CD1c-positive myeloid dendritic cell (primary cell): ENCODE data around the gene EID1.
"Not testable (repeated sequence)": the region's sequence is repeated elsewhere in the genome, so short reads cannot be mapped to it uniquely, and the experiment has no call there.

Experiments used
- DNase-seq: peaks from one replicate; pipeline ENCODE4 v3.0.0-alpha.2; 2016; ENCODE audit errors: extremely low spot score

EID1 gene, protein sequence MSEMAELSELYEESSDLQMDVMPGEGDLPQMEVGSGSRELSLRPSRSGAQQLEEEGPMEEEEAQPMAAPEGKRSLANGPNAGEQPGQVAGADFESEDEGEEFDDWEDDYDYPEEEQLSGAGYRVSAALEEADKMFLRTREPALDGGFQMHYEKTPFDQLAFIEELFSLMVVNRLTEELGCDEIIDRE

DNA sequence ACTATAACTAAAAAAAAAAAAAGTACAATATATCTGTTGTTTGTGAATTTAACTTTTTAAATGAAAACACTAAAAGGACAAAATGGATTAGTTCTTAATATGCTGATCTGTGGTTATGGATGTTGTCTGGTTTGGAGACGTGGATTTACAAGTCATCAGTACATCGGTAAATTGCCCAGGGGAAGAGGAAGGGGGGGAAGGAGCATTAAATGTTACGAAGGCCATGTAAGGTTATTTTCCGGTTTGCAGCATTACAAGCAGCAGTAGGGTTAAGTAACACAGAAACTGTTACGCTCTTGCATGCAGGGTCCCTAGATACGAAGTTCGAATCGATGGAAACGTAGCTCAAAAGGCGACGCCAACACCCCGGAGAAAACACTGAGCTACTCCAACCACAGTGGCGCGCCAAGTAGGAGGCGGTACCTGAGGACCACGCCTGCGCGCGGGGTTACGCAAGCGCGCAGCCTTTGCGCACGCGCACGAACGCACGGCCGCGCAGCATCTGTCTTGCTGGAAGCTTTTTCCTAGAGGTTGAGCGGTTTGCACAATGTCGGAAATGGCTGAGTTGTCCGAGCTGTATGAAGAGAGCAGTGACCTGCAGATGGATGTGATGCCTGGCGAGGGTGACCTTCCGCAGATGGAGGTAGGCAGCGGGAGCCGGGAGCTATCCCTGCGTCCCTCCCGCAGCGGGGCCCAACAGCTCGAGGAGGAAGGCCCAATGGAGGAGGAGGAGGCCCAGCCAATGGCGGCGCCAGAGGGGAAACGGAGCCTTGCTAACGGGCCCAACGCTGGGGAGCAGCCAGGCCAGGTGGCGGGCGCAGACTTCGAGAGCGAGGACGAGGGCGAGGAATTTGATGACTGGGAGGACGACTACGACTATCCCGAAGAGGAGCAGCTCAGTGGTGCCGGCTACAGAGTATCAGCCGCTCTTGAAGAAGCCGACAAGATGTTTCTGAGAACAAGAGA lies at the start of gene EID1:
EID1 (plus strand) TSS at position 505 of the 966 bp plus-strand sequence; CDS start at position 548, 43 bp downstream.
- peak; percentile 98 for DNase-seq

DNA sequence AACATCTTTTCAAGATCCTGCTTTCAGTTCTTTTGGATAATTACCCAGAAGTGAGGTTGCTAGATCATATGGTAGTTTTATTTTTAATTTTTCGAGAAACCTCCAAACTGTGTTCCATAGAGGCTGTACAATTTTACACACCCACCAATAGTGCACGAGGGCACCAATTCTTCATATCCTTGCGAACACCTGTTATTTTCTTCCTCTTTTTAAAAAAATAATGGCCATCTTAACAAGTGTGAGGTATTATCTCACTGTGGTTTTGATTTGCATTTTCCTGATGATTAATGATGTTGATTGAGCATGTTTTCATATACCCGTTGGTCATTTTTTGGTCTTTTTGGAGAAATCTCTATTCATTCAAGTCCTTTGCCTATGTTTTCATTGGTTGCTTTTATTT lies 49.5 kb upstream of the EID1 start:
- DNase-seq: no peak

DNA sequence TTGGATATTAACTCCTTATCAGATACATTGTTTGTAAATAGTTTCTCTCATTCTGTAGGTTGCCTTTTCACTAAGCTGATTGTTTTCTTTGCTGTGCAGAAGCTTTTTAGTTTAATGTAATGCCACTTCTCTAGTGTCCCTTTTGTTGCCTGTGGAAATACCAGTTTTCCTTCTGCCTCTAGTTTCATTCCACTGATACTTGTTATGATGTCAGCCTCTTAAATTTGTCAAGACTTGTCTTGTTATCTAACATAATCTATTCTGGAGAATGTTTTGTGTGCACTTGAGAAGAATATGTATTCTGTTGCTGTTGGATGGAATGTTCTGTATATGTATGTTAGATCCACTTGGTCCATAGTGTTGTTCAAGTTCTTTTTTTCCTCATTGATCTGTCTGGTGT lies 49.0 kb upstream of the EID1 start:
- no peak for DNase-seq

DNA sequence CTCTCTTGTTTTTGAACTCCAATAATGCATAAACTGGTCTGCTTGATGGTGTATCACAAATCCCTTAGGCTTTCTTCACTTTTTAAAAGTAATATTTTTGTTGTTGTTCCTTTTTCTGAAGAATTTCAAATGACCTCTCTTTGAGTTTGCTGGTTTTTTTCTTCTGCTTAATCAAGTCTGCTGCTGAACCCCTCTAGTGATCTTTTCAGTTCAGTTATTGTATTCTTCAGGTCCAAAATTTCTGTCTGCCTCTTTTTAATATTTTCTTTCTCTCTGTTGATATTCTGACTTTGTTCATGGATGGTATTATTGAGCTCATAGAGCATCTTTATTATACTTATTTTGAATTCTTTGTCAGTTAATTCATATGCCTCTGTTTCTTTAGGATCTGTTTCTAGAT lies 45.3 kb upstream of the EID1 start:
- no peak for DNase-seq

DNA sequence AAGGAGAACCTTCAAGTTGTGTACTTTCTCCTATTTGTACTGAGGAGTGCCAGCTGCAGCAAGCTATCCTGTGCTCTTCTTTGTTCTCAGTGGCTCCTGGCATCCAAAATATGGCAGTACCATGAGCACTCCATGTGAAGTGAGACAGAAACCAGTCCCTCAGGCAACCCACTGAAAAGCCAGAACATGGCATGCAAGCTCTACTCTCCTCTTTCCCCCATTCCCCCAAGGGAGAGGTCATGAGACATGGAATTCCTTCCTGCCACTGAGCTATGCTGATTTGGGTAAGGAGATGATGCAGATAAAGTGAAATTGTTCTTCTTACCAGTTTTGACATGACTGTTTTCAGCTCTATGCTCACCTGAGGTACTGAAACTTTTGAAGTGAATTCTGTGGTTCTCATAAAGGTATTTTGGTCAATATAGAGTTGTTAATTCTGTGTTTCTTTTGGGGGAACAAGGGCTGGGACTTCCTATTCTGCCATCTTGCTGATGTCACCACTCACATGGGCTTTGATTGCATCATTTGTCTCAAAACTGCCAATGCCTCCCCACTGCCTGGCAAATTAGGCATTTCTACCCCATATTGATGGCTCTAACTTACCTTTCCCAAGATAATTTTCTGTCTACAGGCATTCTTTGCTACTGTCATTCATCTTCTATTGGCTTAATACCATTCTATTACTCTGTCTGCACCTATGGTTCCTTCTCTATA lies 44.3 kb upstream of the EID1 start:
- no peak for DNase-seq

DNA sequence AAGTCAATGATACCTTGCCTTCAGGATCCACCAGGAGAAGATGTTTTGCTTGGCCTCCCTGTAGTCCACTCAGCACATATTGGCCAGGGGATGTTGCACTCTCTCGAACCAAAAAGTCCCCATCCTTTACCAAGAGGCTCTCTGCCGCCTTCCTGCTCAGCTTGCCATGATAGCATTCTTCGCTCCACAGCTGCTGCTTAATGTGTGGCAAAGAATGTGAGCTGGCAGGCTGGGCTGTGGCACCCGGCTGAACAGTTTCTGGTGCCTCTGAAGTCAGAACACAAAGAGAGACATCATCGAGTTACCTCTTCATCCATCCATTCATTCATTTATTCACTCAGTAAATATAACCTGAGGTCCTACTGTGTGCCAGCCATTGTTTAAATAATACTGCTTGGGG lies 43.2 kb upstream of the EID1 start:
- DNase-seq: no peak

DNA sequence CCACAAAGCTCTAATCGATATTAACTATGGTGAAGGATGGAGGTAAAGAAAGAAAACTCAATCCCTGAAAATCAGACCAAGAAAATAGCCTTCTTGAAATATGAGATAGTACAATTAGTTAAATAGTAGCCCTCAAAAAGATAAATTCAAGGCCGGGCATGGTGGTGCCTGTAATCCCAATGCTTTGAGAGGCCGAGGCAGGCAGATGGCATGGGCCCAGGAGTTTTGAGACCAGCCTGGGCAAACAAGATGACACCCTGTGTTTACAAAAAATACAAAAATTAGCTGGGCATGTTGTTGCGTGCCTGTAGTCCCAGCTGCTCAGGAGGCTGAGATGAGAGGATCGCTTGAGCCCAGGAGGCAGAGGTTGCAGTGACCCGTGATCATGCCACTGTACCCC lies 35.4 kb upstream of the EID1 start:
- DNase-seq: no peak

DNA sequence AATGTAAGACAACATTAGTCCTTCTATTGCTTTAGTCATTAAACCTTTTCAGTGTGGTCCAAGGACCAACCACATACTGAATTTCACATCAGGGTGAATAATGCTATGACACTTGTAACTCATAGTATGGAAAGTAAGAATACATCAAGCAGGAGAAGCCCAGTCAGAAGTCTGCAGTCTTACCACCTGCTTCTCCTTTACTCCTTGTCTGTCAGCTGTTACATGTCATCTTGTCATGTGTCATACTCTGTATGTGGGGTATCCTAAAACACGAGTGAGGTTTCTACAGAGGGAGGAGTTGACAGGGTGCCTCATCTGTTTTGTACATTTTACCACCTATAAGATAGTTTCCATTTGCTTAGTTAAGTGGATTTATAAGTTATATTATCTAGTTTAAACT lies 32.8 kb upstream of the EID1 start:
- DNase-seq: no peak

DNA sequence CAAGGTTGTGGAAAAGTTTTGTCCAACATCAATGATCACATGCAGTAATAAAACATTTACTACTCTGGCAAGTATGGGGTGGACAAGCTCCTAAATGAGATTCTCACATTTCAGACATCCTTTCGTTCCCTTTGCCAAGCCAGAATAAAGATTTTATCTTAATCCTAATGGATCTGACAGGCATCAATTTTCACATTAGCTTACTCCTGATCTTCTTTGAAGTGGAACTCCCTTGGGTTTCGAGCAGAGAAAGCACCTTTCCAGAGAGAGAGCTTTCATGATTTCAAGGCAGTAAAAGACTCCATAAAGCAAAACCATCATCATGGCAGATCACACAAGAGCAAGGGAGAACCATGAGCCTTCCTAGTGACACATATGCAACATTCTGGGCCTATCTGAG lies 27.3 kb upstream of the EID1 start:
- DNase-seq: no peak

DNA sequence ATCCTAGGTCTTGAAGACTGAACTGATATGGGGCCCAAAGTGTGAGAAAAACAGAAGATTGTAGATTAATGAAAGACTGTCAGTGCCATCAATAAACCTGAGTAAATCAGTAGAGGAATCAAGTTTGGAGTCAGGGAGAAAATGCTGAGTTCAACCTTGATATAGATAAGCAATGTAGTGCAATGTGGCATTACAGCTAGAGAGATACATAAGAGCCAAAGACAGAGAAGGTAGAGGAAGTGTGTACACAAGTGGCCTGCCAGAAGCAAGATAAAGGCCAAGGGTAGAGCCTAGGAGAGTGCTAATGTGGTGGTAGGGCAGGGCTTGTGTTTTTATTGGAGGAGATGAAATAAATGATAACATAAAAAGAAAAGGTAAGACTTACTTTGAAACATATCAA lies 26.0 kb upstream of the EID1 start:
- no peak for DNase-seq

DNA sequence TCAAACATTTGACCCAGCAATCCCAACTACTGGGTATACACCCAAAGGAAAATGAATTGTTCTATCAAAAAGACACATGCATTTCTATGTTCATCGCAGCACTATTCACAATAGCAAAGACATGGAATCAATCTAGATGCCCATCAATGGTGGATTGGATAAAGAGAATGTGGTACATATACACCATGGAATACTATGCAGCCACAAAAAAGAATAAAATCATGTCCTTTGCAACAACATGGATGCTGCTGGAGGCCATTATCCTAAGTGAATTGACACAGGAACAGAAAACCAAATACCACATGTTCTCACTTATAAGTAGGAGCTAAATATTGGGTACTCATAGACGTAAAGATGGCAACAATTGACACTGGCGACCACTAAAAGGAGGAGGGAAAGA lies 23.5 kb upstream of the EID1 start:
- DNase-seq: not testable (repeated sequence)

DNA sequence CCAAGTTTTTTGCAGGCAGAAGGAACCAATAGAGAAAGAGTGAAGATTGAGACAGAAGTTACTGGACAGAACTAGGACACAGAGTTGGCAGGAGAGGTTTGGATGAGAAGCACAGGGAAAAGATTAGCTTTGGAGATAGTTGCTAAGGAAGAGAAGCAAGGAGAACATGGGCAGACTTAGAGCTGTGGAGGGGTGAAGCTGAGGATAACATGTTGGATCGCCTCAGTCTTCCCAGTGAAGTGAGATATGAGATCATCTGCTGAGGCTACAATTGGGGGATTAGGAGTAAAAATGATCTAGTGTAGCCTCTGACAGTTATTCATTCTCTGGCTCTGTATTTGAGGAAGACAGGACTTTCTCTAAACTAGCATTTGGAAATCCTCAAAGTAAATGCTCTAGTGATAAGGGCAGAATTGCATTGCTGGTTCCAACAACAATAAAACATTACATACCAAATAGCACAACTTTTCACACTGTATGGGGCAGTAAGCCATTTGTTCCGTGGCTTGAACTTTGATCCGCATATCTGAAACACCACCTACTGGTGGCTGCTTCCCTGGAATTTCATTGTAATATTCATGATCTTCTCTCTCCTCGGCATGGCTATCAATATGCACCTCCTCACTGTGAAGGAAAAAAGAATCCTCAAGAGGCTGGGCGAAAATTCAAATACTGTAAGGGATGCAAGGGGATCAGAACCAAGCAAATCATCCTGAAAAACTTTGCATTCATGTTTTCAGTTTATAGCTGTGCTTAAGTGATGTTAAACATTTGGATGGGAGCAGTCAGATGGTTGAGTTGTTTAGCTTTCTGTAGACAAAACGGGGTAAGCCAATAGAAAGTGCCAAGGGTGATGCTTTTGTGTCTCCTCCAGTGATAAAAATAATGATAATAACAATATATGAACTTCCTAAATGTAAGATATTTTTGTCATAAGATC lies 22.2 kb upstream of the EID1 start:
- DNase-seq: no peak

DNA sequence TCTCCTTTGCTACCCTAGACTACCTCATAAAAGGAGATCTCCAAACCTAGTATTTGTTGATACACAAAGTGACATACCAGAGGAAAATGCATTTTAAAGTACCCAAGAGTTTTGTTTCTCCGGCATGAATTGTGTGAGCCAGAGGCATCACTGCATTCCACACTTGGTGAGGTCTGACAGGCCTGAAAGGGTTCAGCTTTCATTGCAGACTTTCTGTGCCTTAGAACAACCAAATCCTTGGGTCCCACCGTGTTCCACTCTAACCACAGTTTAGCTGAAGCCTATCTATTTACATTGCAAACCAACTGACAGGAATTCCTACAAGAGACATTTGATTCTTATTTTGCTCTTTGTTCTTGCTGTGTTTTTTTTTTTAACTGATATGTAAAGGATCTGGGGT lies 21.0 kb upstream of the EID1 start:
- DNase-seq: no peak

DNA sequence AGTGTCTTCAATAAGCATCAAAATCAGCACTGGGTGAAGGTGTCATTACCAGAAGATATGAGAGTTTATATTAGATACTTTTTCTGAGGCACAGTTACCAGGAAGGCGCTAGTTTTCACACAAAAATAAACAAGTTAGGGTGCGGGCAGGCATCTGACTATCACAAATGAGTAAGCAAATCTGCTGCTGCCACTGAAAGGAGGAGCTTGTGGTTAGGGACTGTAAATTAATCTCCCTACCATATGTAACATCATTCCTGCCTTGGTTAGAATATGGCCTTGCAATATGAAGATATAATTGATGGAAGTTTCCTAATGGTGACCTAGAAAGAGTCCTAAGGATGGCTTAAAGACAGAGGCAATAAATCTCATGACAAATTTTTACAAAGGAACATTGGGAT lies 19.5 kb upstream of the EID1 start:
- no peak for DNase-seq

DNA sequence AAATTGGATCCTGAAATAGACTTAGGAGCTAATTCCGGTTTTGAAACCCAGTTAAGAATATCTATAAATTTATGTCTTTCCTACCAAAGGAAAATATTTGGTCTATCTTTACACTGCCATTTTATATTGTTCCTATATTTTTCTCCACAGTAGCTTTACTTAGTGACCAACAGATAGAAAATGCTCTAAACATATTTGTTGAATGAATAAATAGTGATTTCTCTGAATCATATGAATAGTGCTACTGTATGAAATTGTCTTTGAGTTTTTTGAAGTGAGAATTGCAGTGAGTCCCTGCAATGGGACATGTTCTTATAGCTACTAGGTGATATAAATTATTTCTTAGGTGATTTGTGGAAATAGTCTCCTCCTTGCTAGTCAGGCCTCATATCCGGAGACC lies 18.5 kb upstream of the EID1 start:
- DNase-seq: no peak

DNA sequence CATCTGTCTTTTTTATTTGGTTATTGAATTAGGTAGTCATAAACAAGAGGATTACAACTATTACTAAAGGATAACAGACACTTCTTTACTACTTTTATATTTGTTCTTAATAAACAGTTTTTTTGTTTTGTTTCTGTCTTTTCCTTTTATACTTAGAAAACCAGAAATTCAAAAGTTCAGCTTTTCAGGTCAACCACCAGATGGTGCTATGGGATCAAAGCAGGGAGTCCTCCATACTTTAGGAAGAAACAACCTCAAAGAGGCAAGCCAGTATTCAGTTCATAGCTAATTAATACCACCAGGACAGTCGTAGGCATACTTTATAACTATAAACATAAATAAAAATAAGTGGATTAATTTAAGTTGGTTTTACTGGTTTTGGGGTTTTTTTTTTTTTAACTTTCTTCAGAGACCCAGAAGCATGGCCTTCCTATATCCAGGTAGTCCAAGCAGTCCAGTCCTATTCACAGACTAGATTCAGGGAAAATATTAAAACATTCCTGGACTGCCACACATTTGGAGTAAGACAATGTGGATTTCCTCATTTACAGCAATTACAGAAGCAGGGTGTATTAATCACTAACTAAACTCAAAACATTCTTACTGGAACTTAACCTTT lies 16.0 kb upstream of the EID1 start:
- DNase-seq: peak; percentile 76

DNA sequence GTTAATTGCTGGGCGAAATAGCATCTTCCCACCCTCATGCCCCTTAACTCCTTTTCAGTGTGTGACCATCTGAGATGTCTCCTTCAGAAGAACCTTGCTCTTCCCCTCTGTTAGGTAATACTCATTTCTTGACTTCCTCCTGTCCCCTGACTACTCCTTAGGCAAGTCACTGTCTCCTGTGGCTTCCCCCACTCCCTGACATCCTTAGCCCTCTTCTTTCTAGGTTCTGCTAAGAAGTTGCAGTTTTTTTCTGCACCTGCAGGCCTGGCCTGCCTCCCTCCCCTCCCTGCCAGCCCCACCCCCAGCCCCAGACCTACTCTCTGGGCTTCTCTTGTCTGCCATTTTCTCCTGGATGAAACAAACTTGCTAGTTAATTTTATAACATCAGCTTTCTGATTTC lies 15.2 kb upstream of the EID1 start:
- DNase-seq: peak; percentile 7

DNA sequence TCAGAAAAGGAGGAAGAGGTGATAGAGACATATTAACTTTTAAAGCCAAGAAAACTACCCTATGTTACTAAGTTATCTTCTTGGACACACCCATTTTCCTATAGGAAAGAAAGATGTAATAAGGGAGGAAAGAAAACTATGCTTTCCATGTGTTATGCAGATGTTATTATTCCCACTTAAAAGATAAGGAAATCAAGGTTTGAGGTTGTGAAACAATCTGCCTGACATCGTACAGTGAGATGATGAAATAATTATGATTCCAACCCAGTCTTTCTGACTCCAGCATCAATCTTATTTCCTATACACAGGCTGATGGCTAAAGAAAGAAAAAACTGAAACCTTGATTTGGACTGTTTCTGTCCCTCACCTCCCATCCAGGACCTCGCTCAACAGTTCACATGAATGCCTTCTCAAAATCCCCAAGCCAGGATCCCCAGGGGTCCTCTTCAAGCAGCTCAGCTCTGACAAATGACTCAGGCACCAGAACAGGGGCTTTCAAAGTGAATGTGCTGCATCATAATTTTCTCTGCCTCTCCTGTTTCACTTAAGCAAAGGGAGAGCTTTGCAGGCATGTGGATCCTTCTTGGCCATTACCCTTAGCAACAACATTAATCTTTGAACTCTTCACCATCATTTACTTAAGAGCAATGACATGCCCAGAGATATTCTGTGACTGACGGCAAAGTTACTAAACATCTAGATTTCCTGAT lies 12.4 kb upstream of the EID1 start:
- no peak for DNase-seq

DNA sequence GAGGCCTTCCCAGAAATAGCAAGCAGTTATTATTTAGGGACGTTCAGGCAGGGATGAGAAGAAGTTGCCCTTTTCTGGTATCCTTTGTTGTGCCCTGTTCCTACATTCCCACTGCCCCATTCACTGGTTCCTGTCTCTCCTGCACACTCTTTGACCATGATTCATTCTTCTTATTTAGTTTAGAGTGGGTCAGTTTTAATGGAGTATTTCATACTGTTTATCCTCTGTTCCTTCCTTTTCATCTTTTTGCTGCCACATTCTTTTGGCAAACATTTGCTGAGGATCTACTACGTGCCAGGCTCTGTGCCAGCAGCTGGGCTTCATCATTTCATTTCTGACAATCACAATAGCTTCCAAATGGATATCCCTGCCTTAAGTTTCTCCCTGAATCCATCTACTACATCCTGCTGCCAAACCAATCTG lies 11.8 kb upstream of the EID1 start:
- DNase-seq: no peak

DNA sequence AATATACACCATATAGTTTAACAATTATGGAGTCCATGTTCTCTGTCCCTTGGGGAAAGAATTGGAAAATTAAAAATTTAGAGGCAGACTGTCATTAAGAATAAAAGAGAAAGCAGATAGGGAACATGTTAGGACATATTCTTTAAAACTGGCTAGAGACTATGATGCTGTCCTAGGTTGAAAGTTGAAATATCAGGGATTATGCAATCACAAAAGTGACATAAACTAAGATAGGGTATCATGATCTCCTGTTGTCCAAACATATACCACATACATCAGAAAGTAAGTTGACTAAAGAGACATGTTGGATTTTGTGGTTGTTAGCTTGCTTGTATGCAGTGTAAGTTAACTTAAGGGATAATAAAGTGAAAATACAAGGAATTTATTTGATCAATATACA lies 9.9 kb upstream of the EID1 start:
- no peak for DNase-seq
